Colonic mucosa (tissue), 4 donors: ENCODE results near the gene LAYN. TPM values are rescaled to one million over a fixed set of nuclear protein-coding genes. Genes with fewer than 3 reads are reported as not detected.

ENCODE experiments used
- DNase-seq: peaks from one replicate; pipeline ENCODE4 v3.0.0-alpha.2; 2020
- H3K27ac ChIP-seq: fragments of 200-600 bp; one replicate; pipeline ENCODE4 v1.8.0; 2021
- H3K27me3 ChIP-seq: fragments of 200-600 bp; one replicate; pipeline ENCODE4 v1.8.0; 2021
- H3K36me3 ChIP-seq: fragments of 200-600 bp; one replicate; pipeline ENCODE4 v1.8.0; 2021
- H3K4me1 ChIP-seq: fragments of 200-600 bp; one replicate; pipeline ENCODE4 v1.8.0; 2021; ENCODE audit warnings: mild to moderate bottlenecking
- H3K4me3 ChIP-seq: fragments of 200-600 bp; one replicate; pipeline ENCODE4 v1.8.0; 2021
- H3K9ac ChIP-seq, 2 donors: one replicate each; pipeline ENCODE4 v1.7.0; 2013; ENCODE audit warnings: control low read depth in 2 of 2, low read depth in 2 of 2, low read length in 2 of 2
- H3K9me3 ChIP-seq: fragments of 200-600 bp; one replicate; pipeline ENCODE4 v1.8.0; 2021
- CTCF ChIP-seq: fragments of 200-600 bp; IDR thresholded peaks from one replicate; pipeline ENCODE4 v1.8.0; 2022; ENCODE audit warnings: antibody characterized with exemption, mild to moderate bottlenecking
- intact Hi-C: fragments of 100-400 bp; cut with DNase I; formaldehyde crosslinking; loops from one replicate; pipeline ENCODE4 v1.14.1; 2022
- total RNA-seq, 2 donors: library from RNA; stranded (reverse); fragmentation: NEBNext Ultra II Directional in 1 of 2; extraction: Animal tissue kit (Norgen Biotek cat#: 25700) in 1 of 2; gene quantifications; one replicate each; pipeline ENCODE4 v1.2.1, GENCODE V29; 2021
- donor health status: healthy.
- donor health status: DM: no; HTN: no; CAD: no.
- donor health status: DM: no; HTN: no; CAD: no.

Gene LAYN
- total RNA-seq, 2 donors from 2014 or later: 0.99 to 9.0 TPM

- Histone ChIP-seq H3K4me1 (no peaks in the 10 kb centered on the region), H3K27ac (peak overlapping the region; percentile 6), H3K36me3 (no peaks in the 10 kb centered on the region), H3K9ac (no peak overlapping the region), H3K4me3 (no peak overlapping the region), H3K27me3 (no peaks in the 10 kb centered on the region), H3K9me3 (no peaks in the 10 kb centered on the region)
- TF ChIP-seq CTCF: no peak
- intact Hi-C loops: no loop called here
- DNase-seq: no peak
These were observed 17.0 kb downstream of the LAYN start for GRCh38 chr11:111557425-111558111.

GRCh38 chr11:111559800-111560464 is 19.4 kb downstream of the LAYN start:
- no peaks in the 10 kb centered on the region for H3K4me1 ChIP-seq
- TF ChIP-seq CTCF: no peak
- H3K27me3 ChIP-seq: no peaks in the 10 kb centered on the region
- H3K4me3 ChIP-seq: no peak overlapping the region
- no peaks in the 10 kb centered on the region for H3K36me3 ChIP-seq
- H3K9me3 ChIP-seq: no peaks in the 10 kb centered on the region
- intact Hi-C loops: no loop called here
- no peak for DNase-seq
- H3K9ac ChIP-seq: no peak overlapping the region
- H3K27ac ChIP-seq: no peak overlapping the region

GRCh38 chr11:111560800-111561199 is 20.3 kb downstream of the LAYN start:
- no peaks in the 10 kb centered on the region for H3K36me3 ChIP-seq
- H3K27ac ChIP-seq: no peak overlapping the region
- intact Hi-C loops: no loop called here
- H3K9me3 ChIP-seq: no peaks in the 10 kb centered on the region
- no peaks in the 10 kb centered on the region for H3K4me1 ChIP-seq
- no peak for DNase-seq
- no peaks in the 10 kb centered on the region for H3K27me3 ChIP-seq
- TF ChIP-seq CTCF: no peak
- H3K9ac ChIP-seq: no peak overlapping the region
- H3K4me3 ChIP-seq: no peak overlapping the region

- Histone ChIP-seq H3K36me3 (no peaks in the 10 kb centered on the region), H3K4me1 (no peaks in the 10 kb centered on the region), H3K4me3 (no peak overlapping the region), H3K9me3 (no peaks in the 10 kb centered on the region), H3K9ac (no peak overlapping the region), H3K27ac (no peak overlapping the region), H3K27me3 (no peaks in the 10 kb centered on the region)
- TF ChIP-seq CTCF: no peak
- intact Hi-C loops: no loop called here
- no peak for DNase-seq
These were observed 20.8 kb downstream of the LAYN start for GRCh38 chr11:111561306-111561705.

- Histone ChIP-seq H3K4me1 (no peaks in the 10 kb centered on the region), H3K27me3 (no peaks in the 10 kb centered on the region), H3K36me3 (no peaks in the 10 kb centered on the region), H3K27ac (no peak overlapping the region), H3K9ac (no peak overlapping the region), H3K4me3 (no peak overlapping the region), H3K9me3 (no peaks in the 10 kb centered on the region)
- intact Hi-C loops: no loop called here
- DNase-seq: no peak
- no peak for TF ChIP-seq CTCF
These were observed 21.3 kb downstream of the LAYN start for GRCh38 chr11:111561791-111562325.
